ENCODE data around the gene TUFT1.

- TF ChIP-seq CTCF (conservative IDR thresholded peaks at IDR 0.05; ENCODE audit: low read depth, low read length): no peak
- TF ChIP-seq EZH2 (IDR thresholded peaks at IDR 0.05; ENCODE audit: borderline replicate concordance, low read depth, low read length, poor library complexity, severe bottlenecking): no peak
These were observed 15.9 kb downstream of the TUFT1 start for GRCh38 chr1:151556052-151556451.

Data from A673 (cell line).